ENCODE results near the gene SPTB.

DNA sequence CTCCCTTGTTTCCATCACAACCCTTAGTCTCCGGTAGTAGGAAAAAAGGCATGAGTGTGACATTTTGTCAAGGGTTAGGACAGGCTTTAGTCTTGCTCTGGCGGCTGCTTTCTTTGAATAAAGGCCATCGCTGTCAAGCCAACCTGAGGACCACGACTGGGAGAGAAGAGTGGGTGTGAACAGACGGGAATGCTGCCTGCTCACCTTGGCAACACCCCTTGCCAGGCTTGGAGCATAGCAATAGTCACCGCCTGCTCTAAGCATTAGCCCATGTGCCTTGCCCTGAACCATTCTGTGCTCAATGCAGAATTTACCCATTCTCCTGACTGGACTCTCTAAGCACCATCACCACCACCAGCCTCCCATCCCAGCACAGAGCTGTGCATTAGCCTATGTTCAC lies 36.2 kb downstream of the SPTB start:
- TF ChIP-seq, protein P1, sequence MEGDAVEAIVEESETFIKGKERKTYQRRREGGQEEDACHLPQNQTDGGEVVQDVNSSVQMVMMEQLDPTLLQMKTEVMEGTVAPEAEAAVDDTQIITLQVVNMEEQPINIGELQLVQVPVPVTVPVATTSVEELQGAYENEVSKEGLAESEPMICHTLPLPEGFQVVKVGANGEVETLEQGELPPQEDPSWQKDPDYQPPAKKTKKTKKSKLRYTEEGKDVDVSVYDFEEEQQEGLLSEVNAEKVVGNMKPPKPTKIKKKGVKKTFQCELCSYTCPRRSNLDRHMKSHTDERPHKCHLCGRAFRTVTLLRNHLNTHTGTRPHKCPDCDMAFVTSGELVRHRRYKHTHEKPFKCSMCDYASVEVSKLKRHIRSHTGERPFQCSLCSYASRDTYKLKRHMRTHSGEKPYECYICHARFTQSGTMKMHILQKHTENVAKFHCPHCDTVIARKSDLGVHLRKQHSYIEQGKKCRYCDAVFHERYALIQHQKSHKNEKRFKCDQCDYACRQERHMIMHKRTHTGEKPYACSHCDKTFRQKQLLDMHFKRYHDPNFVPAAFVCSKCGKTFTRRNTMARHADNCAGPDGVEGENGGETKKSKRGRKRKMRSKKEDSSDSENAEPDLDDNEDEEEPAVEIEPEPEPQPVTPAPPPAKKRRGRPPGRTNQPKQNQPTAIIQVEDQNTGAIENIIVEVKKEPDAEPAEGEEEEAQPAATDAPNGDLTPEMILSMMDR (IDR thresholded peaks at IDR 0.05): no peak
- no peak for TF ChIP-seq POLR2A (IDR thresholded peaks at IDR 0.05)
